K562 (cell line): Measurements from ENCODE around the gene PAFAH2.

Experiments
- BACH1 ChIP-seq: fragments of 200-800 bp; sonication (Bioruptor generic); IDR thresholded peaks from 2 replicates; pipeline ENCODE4 v1.6.1; 2016; ENCODE audit warnings: missing genetic modification characterization, missing compliant biosample characterization
- SMAD1 ChIP-seq: fragments of 150-350 bp; IDR thresholded peaks from 2 replicates; pipeline ENCODE4 v1.6.1; 2014; ENCODE audit warnings: low read length, low read depth; ENCODE audit not compliant: partially characterized antibody
- ZBTB7A ChIP-seq: IDR thresholded peaks from 2 replicates; pipeline ENCODE4 v1.6.1; 2011; ENCODE audit warnings: low read depth, mild to moderate bottlenecking, low read length, moderate library complexity, borderline replicate concordance; ENCODE audit not compliant: control insufficient read depth
- ZNF282 ChIP-seq: sonication (generic); formaldehyde crosslinking; IDR thresholded peaks from 2 replicates; pipeline ENCODE4 v1.8.1; 2023; ENCODE audit warnings: missing genetic modification reagents
- TF ChIP-seq, protein P1 (sequence below), 3 experiments: IDR thresholded peaks in 2 of 3; conservative IDR thresholded peaks in 1 of 3; 2 replicates each; pipeline ENCODE4 v1.5.1; 2011 to 2012; ENCODE audit warnings: low read length in 3 of 3, mild to moderate bottlenecking in 3 of 3, control low read depth in 2 of 3, improper control_type of control experiment in 1 of 3, inconsistent platforms in 1 of 3, low read depth in 1 of 3, mixed read lengths in 1 of 3, moderate library complexity in 1 of 3; ENCODE audit not compliant: insufficient read depth in 2 of 3
- TF ChIP-seq, protein P2 (sequence below): sonication (generic); formaldehyde crosslinking; IDR thresholded peaks from 2 replicates; pipeline ENCODE4 v1.8.1; 2023; ENCODE audit warnings: mild to moderate bottlenecking, missing genetic modification reagents, moderate library complexity
- TF ChIP-seq, protein P3 (sequence below): sonication (generic); formaldehyde crosslinking; IDR thresholded peaks from 2 replicates; pipeline ENCODE4 v1.4.0; 2020; ENCODE audit warnings: mild to moderate bottlenecking, missing genetic modification reagents

DNA sequence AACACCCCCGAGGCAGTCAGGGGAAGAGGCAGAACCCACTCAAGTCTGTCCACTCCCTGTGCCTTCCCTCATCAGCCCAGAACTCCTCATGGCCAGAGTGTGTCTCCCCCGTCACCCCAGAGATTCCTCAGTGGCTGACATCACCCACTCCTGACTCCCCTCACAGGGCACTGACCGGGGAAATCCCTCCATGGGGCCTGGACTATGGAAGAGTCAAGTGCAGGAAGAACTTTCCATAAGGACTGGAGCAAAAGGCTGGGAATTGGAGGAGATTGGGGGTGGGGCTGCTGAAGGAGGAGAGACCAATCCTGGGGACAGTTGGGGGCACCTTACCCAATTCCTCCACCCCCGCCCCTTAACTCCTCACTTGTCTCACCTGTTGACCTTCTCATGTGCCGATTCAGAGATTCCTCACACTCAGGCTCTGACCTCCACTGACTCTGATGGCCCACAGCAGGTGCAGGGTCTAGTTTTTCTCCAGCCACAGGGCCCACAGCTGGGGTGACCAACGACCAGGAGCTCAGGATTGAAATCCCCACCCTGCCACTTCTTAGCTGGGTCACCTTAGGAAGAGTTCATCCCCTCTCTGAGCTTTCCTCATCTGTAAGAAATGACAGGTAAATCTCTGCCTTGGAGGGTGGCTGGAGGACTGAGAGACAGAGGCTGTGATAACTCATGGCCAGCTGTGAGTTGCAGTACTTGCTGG lies 23.2 kb upstream of the PAFAH2 start:
- TF ChIP-seq SMAD1 (no peak), ZNF282 (no peak), BACH1 (no peak), ZBTB7A (no peak)
- TF ChIP-seq, protein P1, sequence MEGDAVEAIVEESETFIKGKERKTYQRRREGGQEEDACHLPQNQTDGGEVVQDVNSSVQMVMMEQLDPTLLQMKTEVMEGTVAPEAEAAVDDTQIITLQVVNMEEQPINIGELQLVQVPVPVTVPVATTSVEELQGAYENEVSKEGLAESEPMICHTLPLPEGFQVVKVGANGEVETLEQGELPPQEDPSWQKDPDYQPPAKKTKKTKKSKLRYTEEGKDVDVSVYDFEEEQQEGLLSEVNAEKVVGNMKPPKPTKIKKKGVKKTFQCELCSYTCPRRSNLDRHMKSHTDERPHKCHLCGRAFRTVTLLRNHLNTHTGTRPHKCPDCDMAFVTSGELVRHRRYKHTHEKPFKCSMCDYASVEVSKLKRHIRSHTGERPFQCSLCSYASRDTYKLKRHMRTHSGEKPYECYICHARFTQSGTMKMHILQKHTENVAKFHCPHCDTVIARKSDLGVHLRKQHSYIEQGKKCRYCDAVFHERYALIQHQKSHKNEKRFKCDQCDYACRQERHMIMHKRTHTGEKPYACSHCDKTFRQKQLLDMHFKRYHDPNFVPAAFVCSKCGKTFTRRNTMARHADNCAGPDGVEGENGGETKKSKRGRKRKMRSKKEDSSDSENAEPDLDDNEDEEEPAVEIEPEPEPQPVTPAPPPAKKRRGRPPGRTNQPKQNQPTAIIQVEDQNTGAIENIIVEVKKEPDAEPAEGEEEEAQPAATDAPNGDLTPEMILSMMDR (IDR thresholded peaks at IDR 0.05 in 2 of 3, conservative IDR thresholded peaks at IDR 0.05 in 1 of 3; ENCODE audit: insufficient read depth in 2 of 3, low read depth in 1 of 3, low read length in 3 of 3): no peak
- TF ChIP-seq, protein P2, sequence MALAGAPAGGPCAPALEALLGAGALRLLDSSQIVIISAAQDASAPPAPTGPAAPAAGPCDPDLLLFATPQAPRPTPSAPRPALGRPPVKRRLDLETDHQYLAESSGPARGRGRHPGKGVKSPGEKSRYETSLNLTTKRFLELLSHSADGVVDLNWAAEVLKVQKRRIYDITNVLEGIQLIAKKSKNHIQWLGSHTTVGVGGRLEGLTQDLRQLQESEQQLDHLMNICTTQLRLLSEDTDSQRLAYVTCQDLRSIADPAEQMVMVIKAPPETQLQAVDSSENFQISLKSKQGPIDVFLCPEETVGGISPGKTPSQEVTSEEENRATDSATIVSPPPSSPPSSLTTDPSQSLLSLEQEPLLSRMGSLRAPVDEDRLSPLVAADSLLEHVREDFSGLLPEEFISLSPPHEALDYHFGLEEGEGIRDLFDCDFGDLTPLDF (CRISPR knock-in tag): no peak
- TF ChIP-seq, protein P3, sequence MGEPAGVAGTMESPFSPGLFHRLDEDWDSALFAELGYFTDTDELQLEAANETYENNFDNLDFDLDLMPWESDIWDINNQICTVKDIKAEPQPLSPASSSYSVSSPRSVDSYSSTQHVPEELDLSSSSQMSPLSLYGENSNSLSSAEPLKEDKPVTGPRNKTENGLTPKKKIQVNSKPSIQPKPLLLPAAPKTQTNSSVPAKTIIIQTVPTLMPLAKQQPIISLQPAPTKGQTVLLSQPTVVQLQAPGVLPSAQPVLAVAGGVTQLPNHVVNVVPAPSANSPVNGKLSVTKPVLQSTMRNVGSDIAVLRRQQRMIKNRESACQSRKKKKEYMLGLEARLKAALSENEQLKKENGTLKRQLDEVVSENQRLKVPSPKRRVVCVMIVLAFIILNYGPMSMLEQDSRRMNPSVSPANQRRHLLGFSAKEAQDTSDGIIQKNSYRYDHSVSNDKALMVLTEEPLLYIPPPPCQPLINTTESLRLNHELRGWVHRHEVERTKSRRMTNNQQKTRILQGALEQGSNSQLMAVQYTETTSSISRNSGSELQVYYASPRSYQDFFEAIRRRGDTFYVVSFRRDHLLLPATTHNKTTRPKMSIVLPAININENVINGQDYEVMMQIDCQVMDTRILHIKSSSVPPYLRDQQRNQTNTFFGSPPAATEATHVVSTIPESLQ (CRISPR knock-in tag): no peak
